ENCODE data around the gene GDF2.
A peak's percentile ranks its signal among the peaks of the same experiment; 100 is the strongest.

Gene GDF2

GRCh38 chr10:47336387-47337134, 14.3 kb downstream of the GDF2 start:
- Histone ChIP-seq H3K23ac (ENCODE audit: low read length) (no peak overlapping the region), H3K79me1 (ENCODE audit: low read length) (no peaks in the 10 kb centered on the region), H3K4me3 (ENCODE audit: low read length) (no peak overlapping the region), H3K79me2 (ENCODE audit: control insufficient read depth, insufficient read depth, low read length) (no peaks in the 10 kb centered on the region), H3K27ac (ENCODE audit: low read depth, low read length) (no peak overlapping the region), H3K36me3 (ENCODE audit: control insufficient read depth, insufficient read depth, low read length) (no peaks in the 10 kb centered on the region), H3K56ac (ENCODE audit: low read length) (no peak overlapping the region), H2BK120ac (ENCODE audit: low read depth, low read length) (no peak overlapping the region), H3K18ac (ENCODE audit: low read length) (no peak overlapping the region), H3K4me1 (ENCODE audit: control insufficient read depth, low read depth, low read length) (no peaks in the 10 kb centered on the region), H2BK5ac (ENCODE audit: low read length) (no peak overlapping the region), H2BK15ac (replicated peaks; ENCODE audit: low read depth) (no peak overlapping the region), H3K4ac (ENCODE audit: low read depth, low read length) (no peak overlapping the region), H2AK5ac (ENCODE audit: low read length) (no peak overlapping the region), H3K27me3 (ENCODE audit: insufficient read depth, low read length, poor library complexity) (no peaks in the 10 kb centered on the region), H3K4me2 (ENCODE audit: low read length) (no peak overlapping the region), H4K8ac (ENCODE audit: low read depth, low read length) (no peak overlapping the region), H4K5ac (ENCODE audit: low read length) (no peak overlapping the region), H3K9ac (ENCODE audit: low read length) (no peak overlapping the region)
- DNase-seq, result no peak
- WGBS (ENCODE audit: extremely low coverage, insufficient coverage, low lambda C conversion rate), result no CpG with 5 or more reads among the region's 15 CpGs

GRCh38 chr10:47337310-47337709, 15.1 kb downstream of the GDF2 start:
- no peak overlapping the region for H3K56ac ChIP-seq (ENCODE audit: low read length)
- H2BK15ac ChIP-seq (replicated peaks; ENCODE audit: low read depth), result no peak overlapping the region
- no peak overlapping the region for H4K5ac ChIP-seq (ENCODE audit: low read length)
- H2BK120ac ChIP-seq (ENCODE audit: low read depth, low read length), result no peak overlapping the region
- no peaks in the 10 kb centered on the region for H3K27me3 ChIP-seq (ENCODE audit: insufficient read depth, low read length, poor library complexity)
- H3K18ac ChIP-seq (ENCODE audit: low read length), result no peak overlapping the region
- no peak overlapping the region for H3K4ac ChIP-seq (ENCODE audit: low read depth, low read length)
- DNase-seq, result no peak
- H3K23ac ChIP-seq (ENCODE audit: low read length), result no peak overlapping the region
- no peaks in the 10 kb centered on the region for H3K79me2 ChIP-seq (ENCODE audit: control insufficient read depth, insufficient read depth, low read length)
- H3K79me1 ChIP-seq (ENCODE audit: low read length), result no peaks in the 10 kb centered on the region
- no peak overlapping the region for H3K27ac ChIP-seq (ENCODE audit: low read depth, low read length)
- no CpG with 5 or more reads among the region's 4 CpGs for WGBS (ENCODE audit: extremely low coverage, insufficient coverage, low lambda C conversion rate)
- H2AK5ac ChIP-seq (ENCODE audit: low read length), result no peak overlapping the region
- no peak overlapping the region for H3K4me2 ChIP-seq (ENCODE audit: low read length)
- no peak overlapping the region for H2BK5ac ChIP-seq (ENCODE audit: low read length)
- no peaks in the 10 kb centered on the region for H3K4me1 ChIP-seq (ENCODE audit: control insufficient read depth, low read depth, low read length)
- no peak overlapping the region for H3K4me3 ChIP-seq (ENCODE audit: low read length)
- no peak overlapping the region for H3K9ac ChIP-seq (ENCODE audit: low read length)
- no peaks in the 10 kb centered on the region for H3K36me3 ChIP-seq (ENCODE audit: control insufficient read depth, insufficient read depth, low read length)
- no peak overlapping the region for H4K8ac ChIP-seq (ENCODE audit: low read depth, low read length)

GRCh38 chr10:47339186-47339735, 17.0 kb downstream of the GDF2 start:
- Histone ChIP-seq H2BK15ac (replicated peaks; ENCODE audit: low read depth) (no peak overlapping the region), H3K36me3 (ENCODE audit: control insufficient read depth, insufficient read depth, low read length) (no peaks in the 10 kb centered on the region), H3K9ac (ENCODE audit: low read length) (no peak overlapping the region), H3K4ac (ENCODE audit: low read depth, low read length) (no peak overlapping the region), H3K27me3 (ENCODE audit: insufficient read depth, low read length, poor library complexity) (no peaks in the 10 kb centered on the region), H3K27ac (ENCODE audit: low read depth, low read length) (no peak overlapping the region), H3K79me1 (ENCODE audit: low read length) (no peaks in the 10 kb centered on the region), H3K4me2 (ENCODE audit: low read length) (no peak overlapping the region), H4K5ac (ENCODE audit: low read length) (no peak overlapping the region), H2BK120ac (ENCODE audit: low read depth, low read length) (no peak overlapping the region), H3K79me2 (ENCODE audit: control insufficient read depth, insufficient read depth, low read length) (no peaks in the 10 kb centered on the region), H3K23ac (ENCODE audit: low read length) (no peak overlapping the region), H2BK5ac (ENCODE audit: low read length) (no peak overlapping the region), H3K4me1 (ENCODE audit: control insufficient read depth, low read depth, low read length) (no peaks in the 10 kb centered on the region), H4K8ac (ENCODE audit: low read depth, low read length) (no peak overlapping the region), H3K18ac (ENCODE audit: low read length) (no peak overlapping the region), H2AK5ac (ENCODE audit: low read length) (no peak overlapping the region), H3K56ac (ENCODE audit: low read length) (no peak overlapping the region), H3K4me3 (ENCODE audit: low read length) (no peak overlapping the region)
- WGBS (ENCODE audit: extremely low coverage, insufficient coverage, low lambda C conversion rate), result no CpG with 5 or more reads among the region's 8 CpGs
- no peak for DNase-seq

GRCh38 chr10:47339759-47340607, 17.7 kb downstream of the GDF2 start:
- no peaks in the 10 kb centered on the region for H3K79me1 ChIP-seq (ENCODE audit: low read length)
- no peak overlapping the region for H2AK5ac ChIP-seq (ENCODE audit: low read length)
- H2BK120ac ChIP-seq (ENCODE audit: low read depth, low read length), result no peak overlapping the region
- H4K8ac ChIP-seq (ENCODE audit: low read depth, low read length), result no peak overlapping the region
- no peaks in the 10 kb centered on the region for H3K79me2 ChIP-seq (ENCODE audit: control insufficient read depth, insufficient read depth, low read length)
- H3K9ac ChIP-seq (ENCODE audit: low read length), result no peak overlapping the region
- no peak overlapping the region for H3K4ac ChIP-seq (ENCODE audit: low read depth, low read length)
- no peak overlapping the region for H2BK15ac ChIP-seq (replicated peaks; ENCODE audit: low read depth)
- no peaks in the 10 kb centered on the region for H3K27me3 ChIP-seq (ENCODE audit: insufficient read depth, low read length, poor library complexity)
- H2BK5ac ChIP-seq (ENCODE audit: low read length), result no peak overlapping the region
- H3K27ac ChIP-seq (ENCODE audit: low read depth, low read length), result no peak overlapping the region
- no peak overlapping the region for H3K18ac ChIP-seq (ENCODE audit: low read length)
- no peak overlapping the region for H3K56ac ChIP-seq (ENCODE audit: low read length)
- WGBS (ENCODE audit: extremely low coverage, insufficient coverage, low lambda C conversion rate), result no CpG with 5 or more reads among the region's 15 CpGs
- H3K36me3 ChIP-seq (ENCODE audit: control insufficient read depth, insufficient read depth, low read length), result no peaks in the 10 kb centered on the region
- H3K4me3 ChIP-seq (ENCODE audit: low read length), result no peak overlapping the region
- H3K4me2 ChIP-seq (ENCODE audit: low read length), result no peak overlapping the region
- no peak for DNase-seq
- H3K4me1 ChIP-seq (ENCODE audit: control insufficient read depth, low read depth, low read length), result no peaks in the 10 kb centered on the region
- H3K23ac ChIP-seq (ENCODE audit: low read length), result no peak overlapping the region
- no peak overlapping the region for H4K5ac ChIP-seq (ENCODE audit: low read length)

GRCh38 chr10:47340608-47341170, 18.4 kb downstream of the GDF2 start:
- Histone ChIP-seq H3K4me2 (ENCODE audit: low read length) (no peak overlapping the region), H2BK120ac (ENCODE audit: low read depth, low read length) (no peak overlapping the region), H3K18ac (ENCODE audit: low read length) (no peak overlapping the region), H4K5ac (ENCODE audit: low read length) (no peak overlapping the region), H3K23ac (ENCODE audit: low read length) (no peak overlapping the region), H3K36me3 (ENCODE audit: control insufficient read depth, insufficient read depth, low read length) (no peaks in the 10 kb centered on the region), H3K4me1 (ENCODE audit: control insufficient read depth, low read depth, low read length) (no peaks in the 10 kb centered on the region), H2AK5ac (ENCODE audit: low read length) (no peak overlapping the region), H3K56ac (ENCODE audit: low read length) (no peak overlapping the region), H3K27ac (ENCODE audit: low read depth, low read length) (no peak overlapping the region), H2BK5ac (ENCODE audit: low read length) (no peak overlapping the region), H2BK15ac (replicated peaks; ENCODE audit: low read depth) (no peak overlapping the region), H3K79me2 (ENCODE audit: control insufficient read depth, insufficient read depth, low read length) (no peaks in the 10 kb centered on the region), H3K4me3 (ENCODE audit: low read length) (no peak overlapping the region), H3K79me1 (ENCODE audit: low read length) (no peaks in the 10 kb centered on the region), H3K4ac (ENCODE audit: low read depth, low read length) (no peak overlapping the region), H4K8ac (ENCODE audit: low read depth, low read length) (no peak overlapping the region), H3K9ac (ENCODE audit: low read length) (no peak overlapping the region), H3K27me3 (ENCODE audit: insufficient read depth, low read length, poor library complexity) (no peaks in the 10 kb centered on the region)
- no CpG with 5 or more reads among the region's 5 CpGs for WGBS (ENCODE audit: extremely low coverage, insufficient coverage, low lambda C conversion rate)
- peak; percentile 79 for DNase-seq
